Stimulated activated CD4-positive, alpha-beta T cell treated with anti-CD3 and anti-CD28 coated beads, Interleukin-4, amount 100 ng/mL, for 4 hours (primary cell): ENCODE data around the gene SCN4A.
"Not testable (repeated sequence)": the region's sequence is repeated elsewhere in the genome, so short reads cannot be mapped to it uniquely, and the experiment has no call there.

Experiments used
- DNase-seq, 2 experiments: peaks; one replicate each; pipeline ENCODE4 v3.0.0-alpha.2; 2020

SCN4A gene

DNA sequence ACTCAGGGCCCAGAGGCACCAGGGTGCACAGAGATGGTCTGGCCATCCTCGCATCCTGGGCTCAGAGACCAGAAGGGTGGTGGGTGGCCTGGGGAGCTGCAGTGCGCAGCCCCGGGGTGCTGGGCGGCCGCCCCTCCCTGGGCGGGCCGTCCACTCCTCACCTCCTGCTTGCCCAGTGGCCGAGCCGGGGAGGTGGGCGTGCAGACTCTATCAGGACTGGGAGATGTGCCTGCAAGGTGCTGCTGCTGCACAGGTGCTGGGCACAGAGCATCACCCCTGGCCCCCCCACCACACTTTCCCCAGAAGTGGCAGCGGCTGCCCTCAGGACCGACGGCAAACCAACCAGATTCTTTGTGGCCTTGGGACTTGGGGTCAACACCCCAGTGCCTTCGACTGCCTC, at the start of gene SCN4A:
Gene SCN4A (minus strand): TSS at position 123 of the 400 bp plus-strand sequence. CDS start 77 bp downstream, at position 46.
- no peak for DNase-seq

GRCh38 chr17:64020056-64020766, 47.5 kb upstream of the SCN4A start, which contains the start of gene ICAM2:
TSS of gene ICAM2 (minus strand) at chr17:64020633. CDS start at chr17:64006691, 13,942 bp downstream.
- DNase-seq: peak; percentile 72 to 89

DNA sequence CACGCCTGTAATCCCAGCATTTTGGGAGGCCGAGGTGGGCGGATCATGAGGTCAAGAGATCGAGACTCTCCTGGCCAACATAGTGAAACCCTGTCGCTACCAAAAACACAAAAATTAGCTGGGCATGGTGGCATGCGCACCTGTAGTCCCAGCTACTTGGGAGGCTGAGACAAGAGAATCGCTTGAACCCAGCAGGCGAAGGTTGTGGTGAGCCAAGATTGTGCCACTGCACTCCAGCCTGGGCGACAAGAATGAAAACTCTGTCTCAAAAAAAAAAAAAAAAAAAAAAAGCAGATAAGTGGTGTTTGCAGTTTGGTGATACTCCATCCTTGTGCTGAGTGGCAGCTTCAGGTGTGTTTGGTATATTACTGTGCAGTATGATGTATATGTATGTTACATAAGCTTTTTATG, 46.8 kb upstream of the SCN4A start:
- not testable (repeated sequence) for DNase-seq

DNA sequence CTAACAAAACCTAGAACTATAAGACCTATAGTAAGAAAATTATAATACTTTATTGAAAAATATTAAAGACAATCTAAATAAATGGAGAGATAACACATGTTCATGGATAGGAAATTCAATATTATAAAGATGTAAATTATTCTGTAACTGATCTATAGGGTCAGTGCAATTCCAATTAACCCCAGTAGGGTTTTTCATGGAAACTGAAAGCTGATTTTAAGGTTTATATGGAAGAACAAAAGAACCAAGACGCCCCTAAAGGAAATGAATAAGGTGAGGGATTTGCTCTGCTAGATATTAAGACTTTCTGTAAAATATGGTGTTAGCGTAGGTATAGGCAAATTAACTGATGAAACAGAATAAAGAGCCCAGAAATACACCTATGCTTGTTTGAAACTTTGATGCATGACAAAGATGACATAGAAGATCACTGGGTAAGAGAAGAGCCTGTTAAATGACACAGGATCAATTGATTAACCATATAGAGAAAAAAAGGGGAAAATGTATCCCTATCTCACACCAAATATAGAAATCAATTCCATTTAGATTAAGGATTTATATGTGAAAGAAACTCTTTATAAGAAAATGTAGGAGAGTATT, 44.8 kb upstream of the SCN4A start:
- no peak for DNase-seq

- DNase-seq: no peak
Observed at GRCh38 chr17:64016974-64017373, 44.3 kb upstream of the SCN4A start.

DNA sequence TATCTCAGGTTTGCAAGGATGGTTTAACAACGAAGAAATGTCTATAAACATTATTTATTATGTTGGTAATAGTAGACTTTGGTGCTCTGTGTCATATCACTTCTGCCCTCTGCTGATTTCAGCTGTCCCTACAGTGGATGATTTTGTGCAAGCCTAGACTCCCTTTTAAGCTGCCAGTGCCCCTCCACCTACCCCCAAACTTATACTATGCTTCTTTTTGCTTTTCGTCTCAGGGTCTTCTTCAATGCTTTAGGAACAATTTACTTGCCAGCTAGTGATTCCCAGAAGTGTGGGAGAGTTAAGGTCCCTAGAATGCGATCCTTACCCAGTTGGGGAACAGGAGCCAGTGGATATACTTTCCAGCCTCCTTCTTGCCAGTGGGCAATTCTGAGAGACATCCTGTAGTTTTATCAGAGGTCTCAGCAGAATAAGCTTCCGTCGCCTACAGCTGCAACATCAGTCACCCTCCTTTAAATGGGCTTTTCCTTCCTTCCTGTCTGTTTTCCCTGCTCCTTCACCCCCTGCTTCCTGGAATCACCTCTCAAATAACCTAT, 43.6 kb upstream of the SCN4A start:
- DNase-seq: no peak

- DNase-seq: no peak
Observed at GRCh38 chr17:64015447-64015846, 42.7 kb upstream of the SCN4A start.

DNA sequence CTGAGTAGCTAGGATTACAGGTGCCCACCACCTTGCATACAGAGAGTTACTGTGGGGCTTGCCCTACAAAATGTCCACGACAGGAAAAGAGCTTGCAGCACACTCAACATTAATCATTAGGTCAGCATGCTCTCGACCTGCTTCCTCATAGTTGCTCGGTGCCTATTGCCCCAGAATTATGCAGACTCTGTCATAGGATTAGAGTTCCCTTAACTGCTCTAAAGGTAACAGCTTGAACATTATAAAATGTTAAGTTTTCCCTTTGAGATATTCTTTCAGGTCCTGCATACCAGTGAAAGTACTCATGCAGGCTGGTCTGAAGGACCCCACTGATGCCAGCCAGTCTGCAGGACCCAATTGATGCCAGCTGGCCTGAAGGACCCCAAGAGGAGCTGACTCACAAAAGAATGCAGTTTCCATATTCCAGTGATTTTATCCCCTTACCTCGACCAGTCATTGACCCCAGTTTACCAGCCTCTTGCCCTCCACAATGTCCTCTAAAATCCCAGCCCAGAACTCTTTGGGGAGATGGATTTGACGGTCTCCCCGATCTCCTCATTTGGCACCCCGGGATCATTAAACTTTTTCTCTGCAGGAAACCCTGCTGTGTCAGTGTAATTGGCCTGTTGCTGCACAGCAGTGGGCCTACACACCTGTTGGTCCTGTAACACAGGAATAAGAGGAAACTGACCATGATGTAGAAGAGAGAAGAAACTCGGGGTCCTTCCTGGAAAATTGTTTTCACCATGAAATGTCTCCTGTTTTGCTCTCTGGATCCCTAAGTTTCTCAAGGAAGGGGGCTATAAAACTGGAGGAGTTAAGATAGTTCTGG, 37.1 kb upstream of the SCN4A start:
- no peak for DNase-seq

DNA sequence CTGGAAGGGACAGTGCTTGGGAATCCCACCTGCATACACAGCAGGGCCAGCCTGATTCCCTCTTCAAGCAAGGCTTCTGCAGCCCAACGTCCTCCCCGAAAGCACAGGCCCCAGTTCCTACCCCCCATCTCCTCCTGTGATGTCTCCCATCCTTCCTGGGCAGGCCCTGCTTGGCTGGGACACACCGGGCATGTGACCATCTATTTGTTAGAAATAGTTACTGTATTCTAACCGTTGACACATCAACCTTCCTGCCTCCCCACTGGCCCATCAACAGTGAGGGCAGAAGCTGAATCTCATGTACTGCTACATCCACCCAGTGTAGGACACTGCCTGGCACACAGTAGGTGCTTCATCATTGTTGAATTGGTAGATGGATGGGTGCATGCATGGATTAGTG, 36.1 kb upstream of the SCN4A start:
- no peak for DNase-seq

DNA sequence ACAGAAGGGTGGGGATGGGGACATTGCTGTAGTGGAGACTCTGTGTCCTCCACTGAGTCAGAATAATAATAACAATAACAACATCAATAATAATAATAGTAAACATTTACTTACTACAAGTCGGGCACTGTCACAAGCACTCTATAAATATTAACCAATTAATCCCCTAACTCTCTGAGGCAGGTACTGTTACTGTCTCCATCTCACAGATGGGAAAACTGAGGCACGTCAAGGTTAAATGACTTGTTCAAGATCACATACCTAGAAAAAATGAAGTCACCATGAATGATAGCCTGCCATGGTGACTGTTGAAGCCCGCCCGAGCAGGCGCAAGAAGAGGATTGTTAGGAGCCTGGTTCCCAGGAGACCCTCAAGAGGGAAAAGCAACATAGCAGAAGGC, 35.6 kb upstream of the SCN4A start:
- DNase-seq: no peak

DNA sequence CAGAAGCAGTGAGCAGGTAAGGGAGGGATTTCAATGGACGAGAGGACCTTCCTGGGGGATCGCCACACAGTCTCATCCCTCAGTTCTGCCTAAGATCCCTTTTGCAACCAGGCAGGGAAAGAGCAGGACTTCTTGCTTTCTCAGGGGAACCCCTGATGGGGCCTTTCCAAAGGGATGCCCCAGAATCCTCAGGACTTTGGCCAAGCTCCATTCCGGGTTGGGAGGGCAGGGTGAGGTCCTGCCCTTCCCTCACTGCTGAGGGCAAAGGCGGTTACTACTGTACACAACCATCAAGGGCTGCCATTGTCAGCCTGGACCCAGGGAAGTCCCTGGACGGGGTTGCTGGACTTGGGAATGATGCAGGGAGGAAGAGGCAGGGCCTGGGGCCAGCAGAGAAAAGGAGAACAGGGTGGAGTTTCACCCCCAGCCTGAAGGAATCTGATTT, 35.1 kb upstream of the SCN4A start:
- no peak for DNase-seq

DNA sequence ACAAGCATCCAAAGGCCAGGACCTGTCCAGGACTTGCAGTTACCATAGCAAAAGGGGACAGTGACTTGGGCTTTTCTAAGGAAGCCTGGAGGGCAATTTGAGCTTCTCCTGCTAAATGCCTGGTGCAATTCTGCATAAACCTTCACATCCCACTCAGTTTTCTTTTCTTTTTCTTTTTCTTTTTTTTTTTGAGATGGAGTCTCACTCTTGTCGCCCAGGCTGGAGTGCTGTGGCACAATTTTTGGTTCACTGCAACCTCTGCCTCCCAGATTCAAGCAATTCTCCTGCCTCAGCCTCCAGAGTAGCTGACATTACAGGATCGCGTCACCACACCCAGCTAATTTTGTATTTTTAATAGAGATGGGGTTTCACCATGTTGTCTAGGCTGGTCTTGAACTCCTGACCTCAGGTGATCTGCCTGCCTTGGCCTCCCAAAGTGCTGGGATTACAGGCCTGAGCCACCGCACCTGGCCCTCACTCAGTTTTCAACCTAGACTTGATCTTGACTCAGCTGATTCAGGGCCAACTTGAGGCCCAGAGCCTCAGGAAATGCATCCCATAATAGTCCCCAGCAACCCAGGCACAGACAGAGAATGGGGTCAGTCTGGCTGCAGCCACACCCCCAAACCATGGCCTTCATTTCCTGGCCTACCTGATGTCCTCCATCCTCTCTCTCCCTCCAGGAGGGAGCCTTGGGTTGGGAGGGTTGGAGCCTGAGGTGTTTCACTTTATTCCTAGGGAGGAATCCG, 34.5 kb upstream of the SCN4A start:
- not testable (repeated sequence) for DNase-seq

GRCh38 chr17:64006361-64007088, 33.8 kb upstream of the SCN4A start:
- no peak for DNase-seq

GRCh38 chr17:64005734-64006167, 33.0 kb upstream of the SCN4A start:
- no peak for DNase-seq

- DNase-seq: no peak
Observed at GRCh38 chr17:64004903-64005733, 32.4 kb upstream of the SCN4A start.

DNA sequence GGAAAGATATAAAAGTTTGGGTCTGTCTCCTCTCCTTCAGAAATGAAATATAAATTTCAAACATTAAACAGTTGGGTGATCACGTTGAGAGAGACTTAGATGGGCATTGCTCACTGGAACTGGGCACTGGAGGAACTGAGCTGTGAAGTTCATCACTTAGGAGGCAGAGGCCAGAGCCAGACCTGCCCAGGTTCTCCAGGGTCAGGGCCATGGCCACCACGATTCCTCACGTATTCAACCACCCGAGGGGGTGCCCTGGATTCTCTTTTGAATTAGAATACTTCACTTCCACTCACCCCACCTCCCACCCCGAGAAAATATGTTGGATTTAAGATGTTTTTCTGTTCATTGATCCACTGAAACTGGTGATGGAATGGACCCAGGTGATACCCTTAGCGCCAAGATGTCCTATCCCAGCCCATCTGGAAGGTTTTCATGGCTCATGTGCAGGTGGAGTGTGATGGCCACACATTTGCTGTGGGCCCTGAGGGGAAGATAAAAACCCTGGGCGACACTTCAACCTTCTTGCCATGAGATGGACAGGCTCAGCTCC, 31.6 kb upstream of the SCN4A start:
- DNase-seq: no peak

DNA sequence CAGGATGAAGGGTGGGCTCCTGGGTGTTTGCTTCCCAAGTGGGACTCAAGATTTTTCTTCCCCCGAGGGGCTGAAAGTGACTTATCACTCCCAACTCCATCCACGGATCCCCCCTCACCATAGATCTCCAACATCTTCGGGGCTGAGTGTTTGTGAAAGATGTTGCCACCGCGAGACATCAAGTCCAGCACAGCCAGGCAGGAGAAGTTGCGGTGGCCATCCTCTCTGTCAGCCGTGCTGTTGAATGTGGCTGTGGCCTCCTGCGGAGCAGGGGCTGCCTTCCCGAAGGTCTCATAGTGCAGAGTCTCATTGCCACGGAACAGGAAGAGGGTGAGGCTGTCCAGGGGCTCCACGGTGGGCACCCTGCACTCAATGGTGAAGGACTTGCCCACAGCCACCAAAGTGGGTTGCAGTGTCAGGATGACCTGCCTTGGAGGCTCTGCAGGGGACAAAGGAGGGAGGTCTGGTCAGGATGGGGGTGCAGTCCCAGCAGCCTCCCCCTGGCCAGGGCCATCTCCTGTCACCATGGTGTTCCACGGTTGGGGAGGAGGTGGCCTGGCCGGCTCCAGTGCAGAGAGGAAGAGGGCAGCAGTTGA, 30.9 kb upstream of the SCN4A start:
- DNase-seq: no peak

DNA sequence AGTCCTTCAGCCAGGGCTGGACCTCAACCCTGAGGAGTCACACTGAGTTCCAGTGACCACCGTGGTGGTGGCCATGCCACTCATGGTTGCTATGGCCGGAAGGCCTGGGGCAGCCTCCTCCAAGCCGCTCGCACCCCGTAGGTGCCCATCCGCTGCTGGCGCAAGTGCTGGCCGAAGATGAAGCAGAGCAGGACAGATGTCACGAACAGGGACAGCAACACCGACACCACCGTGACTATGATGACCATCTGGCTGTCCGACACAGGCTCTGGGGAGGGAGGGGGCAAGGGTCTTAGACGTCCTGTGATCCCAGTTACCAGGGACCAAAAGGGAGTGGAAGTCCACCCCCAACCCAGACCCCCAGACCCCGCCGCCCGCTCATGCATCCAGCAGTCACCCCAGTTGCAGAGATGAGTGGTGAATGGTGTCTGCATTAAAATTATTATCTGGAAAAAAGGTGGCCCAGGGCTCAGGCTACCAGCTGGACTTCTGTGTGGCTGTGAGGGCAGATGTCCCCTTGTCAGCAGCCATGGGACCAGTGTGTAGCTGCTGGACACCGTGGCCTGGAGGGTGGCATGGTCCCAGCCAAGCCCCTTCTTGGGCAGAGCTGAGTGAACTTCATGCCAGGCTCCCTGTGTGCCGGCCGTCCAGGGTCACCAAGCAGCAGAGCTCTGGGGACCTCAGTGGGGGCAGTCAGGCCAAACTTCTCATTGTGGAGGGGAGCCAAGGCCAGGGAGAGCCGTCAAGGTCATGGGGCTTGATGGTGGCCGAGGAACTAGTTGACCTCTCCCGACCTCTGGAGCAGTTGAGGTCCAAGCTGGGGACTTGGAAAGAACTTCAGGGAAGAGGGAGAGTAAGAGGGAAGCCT, 30.2 kb upstream of the SCN4A start:
- no peak for DNase-seq
